Measurements from ENCODE around the gene IGF2. TPM values are rescaled to one million over a fixed set of nuclear protein-coding genes. Genes with fewer than 3 reads are reported as not detected.
A peak's percentile ranks its signal among the peaks of the same experiment; 100 is the strongest.

The IGF2 gene
- total and polyA plus RNA-seq, 9 donors, result 21.7 to 412 (median 135) TPM

- no peak for DNase-seq
- H3K4me3 ChIP-seq, result no peak overlapping the region
- TF ChIP-seq POLR2A (IDR thresholded peaks at IDR 0.05), result no peak
- TF ChIP-seq CTCF (IDR thresholded peaks at IDR 0.05), result no peak
- TF ChIP-seq EP300 (IDR thresholded peaks at IDR 0.05), result no peak
- intact Hi-C loops (cut with DNase I), result loop anchor here (5.0 to 10.0 kb wide), 7 partner anchors 52 to 499 kb away; partner anchors contain the start of genes KRTAP5-6 (in 1 of the 4) and TNNI2 (in 1 of the 4)
- H3K36me3 ChIP-seq, result no peaks in the 10 kb centered on the region
- H3K4me1 ChIP-seq (ENCODE audit: insufficient read depth), result peaks cover 2% of the 10 kb centered on the region
- WGBS, 3 donors, result 78 to 89% (median 84%) methylated on average over 7 of the region's 7 CpGs
- no peaks in the 10 kb centered on the region for H3K9me3 ChIP-seq
- no peaks in the 10 kb centered on the region for H3K27me3 ChIP-seq
- H3K27ac ChIP-seq, result no peak overlapping the region
These were observed 15.0 kb upstream of the IGF2 start for GRCh38 chr11:2154195-2154585.

- DNase-seq, result no peak
- WGBS, 3 donors, result 63 to 69% (median 67%) methylated on average over 13 to 14 of the region's 14 CpGs
- H3K27me3 ChIP-seq, result no peaks in the 10 kb centered on the region
- H3K4me3 ChIP-seq, result no peak overlapping the region
- H3K9me3 ChIP-seq, result no peaks in the 10 kb centered on the region
- intact Hi-C loops (cut with DNase I), result loop anchor here (2.0 to 10.0 kb wide), 9 partner anchors 51 to 499 kb away; partner anchors contain the start of genes KRTAP5-6 (in 1 of the 4) and TNNI2 (in 1 of the 4)
- H3K36me3 ChIP-seq, result no peaks in the 10 kb centered on the region
- H3K4me1 ChIP-seq (ENCODE audit: insufficient read depth), result peaks cover 2% of the 10 kb centered on the region
- TF ChIP-seq POLR2A (IDR thresholded peaks at IDR 0.05) (no peak), CTCF (IDR thresholded peaks at IDR 0.05) (no peak), EP300 (IDR thresholded peaks at IDR 0.05) (no peak)
- H3K27ac ChIP-seq, result no peak overlapping the region
These were observed 14.5 kb upstream of the IGF2 start for GRCh38 chr11:2153581-2154194.

GRCh38 chr11:2151500-2152257, 12.5 kb upstream of the IGF2 start:
- Histone ChIP-seq H3K27ac (no peak overlapping the region), H3K27me3 (no peaks in the 10 kb centered on the region), H3K36me3 (no peaks in the 10 kb centered on the region), H3K4me1 (ENCODE audit: insufficient read depth) (peaks cover 2% of the 10 kb centered on the region), H3K4me3 (no peak overlapping the region), H3K9me3 (no peaks in the 10 kb centered on the region)
- intact Hi-C loops (cut with DNase I), result loop anchor here (2.0 to 10.0 kb wide), 9 partner anchors 49 to 497 kb away; partner anchors contain the start of genes KRTAP5-6 (in 1 of the 4) and TNNI2 (in 1 of the 4)
- TF ChIP-seq POLR2A (IDR thresholded peaks at IDR 0.05), result no peak
- peak; percentile 68 to 89 (median 89) for TF ChIP-seq CTCF (IDR thresholded peaks at IDR 0.05)
- TF ChIP-seq EP300 (IDR thresholded peaks at IDR 0.05), result no peak
- peak; percentile 65 to 86 (median 82) for DNase-seq
- 2 to 3% (median 2%) methylated on average over 18 to 22 of the region's 22 CpGs for WGBS, 3 donors

GRCh38 chr11:2149864-2150847, 11.0 kb upstream of the IGF2 start:
- whole genome bisulfite sequencing, 3 donors, result 19 to 23% (median 21%) methylated on average over 11 of the region's 11 CpGs
- peaks cover 2% of the 10 kb centered on the region for H3K27me3 ChIP-seq
- intact Hi-C loops (cut with DNase I), result loop anchor here (5.0 to 10.0 kb wide), 8 partner anchors 48 to 495 kb away; partner anchors contain the start of genes KRTAP5-6 (in 1 of the 4) and TNNI2 (in 1 of the 4)
- no peaks in the 10 kb centered on the region for H3K36me3 ChIP-seq
- no peak for TF ChIP-seq POLR2A (IDR thresholded peaks at IDR 0.05)
- TF ChIP-seq CTCF (IDR thresholded peaks at IDR 0.05), result peak in 1 of 3 donors; percentile 28
- H3K27ac ChIP-seq, result no peak overlapping the region
- H3K4me3 ChIP-seq, result no peak overlapping the region
- no peak for DNase-seq
- H3K4me1 ChIP-seq (ENCODE audit: insufficient read depth), result peaks cover 2% of the 10 kb centered on the region
- H3K9me3 ChIP-seq, result no peaks in the 10 kb centered on the region
